GM23338 (cell line): ENCODE measurements around the gene CPD. TPM values are rescaled to one million over a fixed set of nuclear protein-coding genes. Genes with fewer than 3 reads are reported as not detected.
A peak's percentile ranks its signal among the peaks of the same experiment; 100 is the strongest.

Source experiments
- ATAC-seq: fragments of 200-7000 bp; cut with Tn5 transposase; 3 replicates; pipeline ENCODE4 v1.9.1; 2020
- DNase-seq: peaks from one replicate; pipeline ENCODE4 v3.0.0-alpha.2; 2015; ENCODE audit warnings: low spot score
- H2AFZ ChIP-seq: fragments of 200-600 bp; sonication (generic); 2 replicates; pipeline ENCODE4 v1.8.0; 2016; ENCODE audit warnings: antibody characterized with exemption, mild to moderate bottlenecking, moderate library complexity
- H3F3A ChIP-seq: fragments of 200-600 bp; sonication (generic); replicated peaks from 2 replicates; pipeline ENCODE4 v1.8.0; 2017; ENCODE audit warnings: antibody characterized with exemption, mixed run types, low read depth
- H3K27ac ChIP-seq: fragments of 200-600 bp; sonication (generic); 2 replicates; pipeline ENCODE4 v1.6.1; 2016; ENCODE audit warnings: low read depth
- H3K27me3 ChIP-seq: fragments of 200-600 bp; sonication (generic); 2 replicates; pipeline ENCODE4 v1.8.0; 2016; ENCODE audit warnings: mild to moderate bottlenecking, mixed run types, moderate library complexity; ENCODE audit not compliant: insufficient read depth
- H3K36me3 ChIP-seq: fragments of 200-600 bp; sonication (generic); 2 replicates; pipeline ENCODE4 v1.8.0; 2016; ENCODE audit warnings: mild to moderate bottlenecking; ENCODE audit not compliant: insufficient read depth
- H3K4me1 ChIP-seq: fragments of 200-600 bp; sonication (generic); 2 replicates; pipeline ENCODE4 v1.8.0; 2016; ENCODE audit warnings: mild to moderate bottlenecking, moderate library complexity; ENCODE audit not compliant: insufficient read depth
- H3K4me2 ChIP-seq: fragments of 200-600 bp; sonication (generic); 2 replicates; pipeline ENCODE4 v1.7.1; 2017; ENCODE audit warnings: mixed run types
- H3K4me3 ChIP-seq: fragments of 200-600 bp; sonication (generic); 2 replicates; pipeline ENCODE4 v1.6.1; 2016; ENCODE audit warnings: mixed run types
- H3K79me2 ChIP-seq: fragments of 200-600 bp; sonication (generic); replicated peaks from 2 replicates; pipeline ENCODE4 v1.8.0; 2017; ENCODE audit warnings: mild to moderate bottlenecking; ENCODE audit not compliant: insufficient read depth
- H3K9me2 ChIP-seq: fragments of 200-600 bp; sonication (generic); 2 replicates; pipeline ENCODE4 v1.8.0; 2017; ENCODE audit not compliant: insufficient read depth
- H4K20me1 ChIP-seq: fragments of 200-600 bp; sonication (generic); replicated peaks from 2 replicates; pipeline ENCODE4 v1.8.0; 2017; ENCODE audit warnings: mild to moderate bottlenecking; ENCODE audit not compliant: insufficient read depth
- H3K27ac Mint-ChIP-seq: 2 replicates; pipeline ENCODE4 v1.8.0; 2020; ENCODE audit warnings: inconsistent platforms, mild to moderate bottlenecking, moderate library complexity, mixed read lengths
- H3K27me3 Mint-ChIP-seq: 3 replicates; pipeline ENCODE4 v1.8.0; 2022; ENCODE audit warnings: low read depth, mild to moderate bottlenecking, moderate library complexity, mixed read lengths, inconsistent platforms; ENCODE audit not compliant: insufficient read depth, poor library complexity
- H3K36me3 Mint-ChIP-seq: 3 replicates; pipeline ENCODE4 v1.8.0; 2021; ENCODE audit warnings: low read depth, mild to moderate bottlenecking, inconsistent platforms, moderate library complexity, mixed read lengths
- H3K4me1 Mint-ChIP-seq: 3 replicates; pipeline ENCODE4 v1.8.0; 2020; ENCODE audit warnings: mild to moderate bottlenecking, inconsistent platforms, mixed read lengths
- H3K4me3 Mint-ChIP-seq: 3 replicates; pipeline ENCODE4 v1.8.0; 2021; ENCODE audit warnings: moderate library complexity, mild to moderate bottlenecking, inconsistent platforms, mixed read lengths
- H3K9me3 Mint-ChIP-seq: 3 replicates; pipeline ENCODE4 v1.8.0; 2020; ENCODE audit warnings: moderate library complexity, mild to moderate bottlenecking, inconsistent platforms, mixed read lengths
- CREB1 ChIP-seq: fragments of 250-450 bp; sonication (Bioruptor Pico); IDR thresholded peaks from 2 replicates; pipeline ENCODE4 v1.5.0; 2020; ENCODE audit warnings: low read depth, mild to moderate bottlenecking, moderate library complexity
- EZH2 ChIP-seq: fragments of 200-600 bp; sonication (generic); IDR thresholded peaks from one replicate; pipeline ENCODE4 v1.8.0; 2017; ENCODE audit warnings: antibody characterized with exemption, mild to moderate bottlenecking, low read depth; ENCODE audit not compliant: unreplicated experiment
- EZH2phosphoT487 ChIP-seq: fragments of 200-600 bp; sonication (generic); IDR thresholded peaks from one replicate; pipeline ENCODE4 v1.8.1; 2018; ENCODE audit warnings: antibody characterized with exemption; ENCODE audit not compliant: unreplicated experiment
- JUNB ChIP-seq: IDR thresholded peaks from one replicate; pipeline ENCODE4 v1.6.1; 2016; ENCODE audit warnings: antibody characterized with exemption; ENCODE audit not compliant: unreplicated experiment
- NANOG ChIP-seq: IDR thresholded peaks from 2 replicates; pipeline ENCODE4 v1.6.1; 2016; ENCODE audit warnings: antibody characterized with exemption, borderline replicate concordance
- POLR2AphosphoS5 ChIP-seq: IDR thresholded peaks from 2 replicates; pipeline ENCODE4 v1.6.1; 2016; ENCODE audit warnings: antibody characterized with exemption, low read depth
- REST ChIP-seq: IDR thresholded peaks from one replicate; pipeline ENCODE4 v1.6.1; 2018; ENCODE audit warnings: antibody characterized with exemption; ENCODE audit not compliant: unreplicated experiment
- STAT1 ChIP-seq: IDR thresholded peaks from one replicate; pipeline ENCODE4 v1.6.1; 2016; ENCODE audit warnings: antibody characterized with exemption; ENCODE audit not compliant: unreplicated experiment
- ZNF114 ChIP-seq: fragments of 250-450 bp; sonication (Bioruptor Pico); IDR thresholded peaks from 2 replicates; pipeline ENCODE4 v1.5.0; 2020; ENCODE audit warnings: mild to moderate bottlenecking, moderate library complexity
- ZNF331 ChIP-seq: fragments of 250-450 bp; sonication (Bioruptor Pico); IDR thresholded peaks from 2 replicates; pipeline ENCODE4 v1.5.0; 2020; ENCODE audit warnings: low read depth, mild to moderate bottlenecking, moderate library complexity
- ZNF462 ChIP-seq: fragments of 250-450 bp; sonication (Bioruptor Pico); IDR thresholded peaks from 2 replicates; pipeline ENCODE4 v1.5.0; 2020; ENCODE audit warnings: mild to moderate bottlenecking, moderate library complexity
- polyA plus RNA-seq: library from polyadenylated mRNA; unstranded; fragments of >200 nt; fragmentation: Nextera tagmentation; extraction: Ambion mirVana; gene quantifications from 2 replicates; pipeline ENCODE4 v1.2.1, GENCODE V29; 2016
- total RNA-seq: library from RNA; depleted of rRNA; stranded (reverse); fragments of >200 nt; shearing (Covaris generic); gene quantifications from 2 replicates; pipeline ENCODE4 v1.2.3, GENCODE V29; 2014
- TF ChIP-seq, protein P1 (sequence below): IDR thresholded peaks from 2 replicates; pipeline ENCODE4 v1.6.1; 2016; ENCODE audit warnings: antibody characterized with exemption
- TF ChIP-seq, protein P2 (sequence below), 2 experiments: fragments of 200-600 bp in 1 of 2; sonication (generic) in 1 of 2; conservative IDR thresholded peaks; 2 replicates each; pipeline versions ENCODE4 v1.5.1 to v1.6.1; 2016 to 2017; ENCODE audit warnings: antibody characterized with exemption in 2 of 2, low read depth in 2 of 2, mild to moderate bottlenecking in 2 of 2, moderate library complexity in 1 of 2

CPD gene
- total and polyA plus RNA-seq, 2 experiments from 2014 or later = 6.2 to 57.8 TPM

GRCh38 chr17:30380643-30381339, 2.1 kb downstream of the CPD start:
- TF ChIP-seq, protein P1, sequence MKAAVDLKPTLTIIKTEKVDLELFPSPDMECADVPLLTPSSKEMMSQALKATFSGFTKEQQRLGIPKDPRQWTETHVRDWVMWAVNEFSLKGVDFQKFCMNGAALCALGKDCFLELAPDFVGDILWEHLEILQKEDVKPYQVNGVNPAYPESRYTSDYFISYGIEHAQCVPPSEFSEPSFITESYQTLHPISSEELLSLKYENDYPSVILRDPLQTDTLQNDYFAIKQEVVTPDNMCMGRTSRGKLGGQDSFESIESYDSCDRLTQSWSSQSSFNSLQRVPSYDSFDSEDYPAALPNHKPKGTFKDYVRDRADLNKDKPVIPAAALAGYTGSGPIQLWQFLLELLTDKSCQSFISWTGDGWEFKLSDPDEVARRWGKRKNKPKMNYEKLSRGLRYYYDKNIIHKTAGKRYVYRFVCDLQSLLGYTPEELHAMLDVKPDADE = no peak
- TF ChIP-seq EZH2phosphoT487 (no peak), NANOG (no peak), EZH2 (no peak), JUNB (no peak), REST (no peak), ZNF114 (CRISPR knock-in tag) (no peak), ZNF331 (no peak), STAT1 (no peak), POLR2AphosphoS5 (no peak), CREB1 (no peak), ZNF462 (CRISPR knock-in tag) (no peak)
- TF ChIP-seq, protein P2, sequence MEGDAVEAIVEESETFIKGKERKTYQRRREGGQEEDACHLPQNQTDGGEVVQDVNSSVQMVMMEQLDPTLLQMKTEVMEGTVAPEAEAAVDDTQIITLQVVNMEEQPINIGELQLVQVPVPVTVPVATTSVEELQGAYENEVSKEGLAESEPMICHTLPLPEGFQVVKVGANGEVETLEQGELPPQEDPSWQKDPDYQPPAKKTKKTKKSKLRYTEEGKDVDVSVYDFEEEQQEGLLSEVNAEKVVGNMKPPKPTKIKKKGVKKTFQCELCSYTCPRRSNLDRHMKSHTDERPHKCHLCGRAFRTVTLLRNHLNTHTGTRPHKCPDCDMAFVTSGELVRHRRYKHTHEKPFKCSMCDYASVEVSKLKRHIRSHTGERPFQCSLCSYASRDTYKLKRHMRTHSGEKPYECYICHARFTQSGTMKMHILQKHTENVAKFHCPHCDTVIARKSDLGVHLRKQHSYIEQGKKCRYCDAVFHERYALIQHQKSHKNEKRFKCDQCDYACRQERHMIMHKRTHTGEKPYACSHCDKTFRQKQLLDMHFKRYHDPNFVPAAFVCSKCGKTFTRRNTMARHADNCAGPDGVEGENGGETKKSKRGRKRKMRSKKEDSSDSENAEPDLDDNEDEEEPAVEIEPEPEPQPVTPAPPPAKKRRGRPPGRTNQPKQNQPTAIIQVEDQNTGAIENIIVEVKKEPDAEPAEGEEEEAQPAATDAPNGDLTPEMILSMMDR (conservative IDR thresholded peaks at IDR 0.05; ENCODE audit: low read depth in 2 of 2) = no peak
- peaks cover 48% of the 10 kb centered on the region for H3K27me3 ChIP-seq
- H3K36me3 ChIP-seq = no peaks in the 10 kb centered on the region
- peaks cover 5% of the 10 kb centered on the region for H3K36me3 Mint-ChIP-seq
- no peak overlapping the region for H3K27ac Mint-ChIP-seq
- H2AFZ ChIP-seq = no peak overlapping the region
- peak overlapping the region; percentile 61 for H3K4me3 ChIP-seq
- peaks cover 30% of the 10 kb centered on the region for H3K27me3 Mint-ChIP-seq
- H4K20me1 ChIP-seq = peaks cover 12% of the 10 kb centered on the region
- peaks cover 58% of the 10 kb centered on the region for H3K4me1 Mint-ChIP-seq
- H3K9me2 ChIP-seq = no peaks in the 10 kb centered on the region
- peaks cover 58% of the 10 kb centered on the region for H3K4me1 ChIP-seq
- peak overlapping the region; percentile 87 for H3K4me2 ChIP-seq
- peak overlapping the region; percentile 76 for H3K4me3 Mint-ChIP-seq
- no peak overlapping the region for H3K27ac ChIP-seq
- H3K79me2 ChIP-seq = peaks cover 50% of the 10 kb centered on the region
- H3F3A ChIP-seq = no peaks in the 10 kb centered on the region
- no peak for ATAC-seq
- no peak for DNase-seq
- H3K9me3 Mint-ChIP-seq = no peaks in the 10 kb centered on the region
